WERI-Rb-1 (cell line): Measurements from ENCODE around the gene PCBD2.
"Not testable (repeated sequence)": the region's sequence is repeated elsewhere in the genome, so short reads cannot be mapped to it uniquely, and the experiment has no call there.

Source experiments
- DNase-seq: peaks from one replicate; pipeline ENCODE4 v3.0.0-alpha.2; 2020
- H3K27ac ChIP-seq: fragments of 250-450 bp; sonication (Bioruptor Pico); 2 replicates; pipeline ENCODE4 v1.5.1; 2020; ENCODE audit warnings: mild to moderate bottlenecking, moderate library complexity
- H3K27me3 ChIP-seq: fragments of 250-450 bp; sonication (Bioruptor Pico); 2 replicates; pipeline ENCODE4 v1.5.1; 2021; ENCODE audit warnings: mild to moderate bottlenecking, low read depth, moderate library complexity; ENCODE audit not compliant: insufficient read depth, severe bottlenecking
- H3K36me3 ChIP-seq: fragments of 250-450 bp; sonication (Bioruptor Pico); 2 replicates; pipeline ENCODE4 v1.5.1; 2020; ENCODE audit warnings: mild to moderate bottlenecking, moderate library complexity
- H3K4me3 ChIP-seq: 2 replicates; pipeline ENCODE4 v1.5.1; 2011; ENCODE audit warnings: low read depth, mild to moderate bottlenecking, control low read depth, low read length
- H3K9me3 ChIP-seq: fragments of 250-450 bp; sonication (Bioruptor Pico); 2 replicates; pipeline ENCODE4 v1.5.1; 2021; ENCODE audit warnings: mild to moderate bottlenecking, moderate library complexity; ENCODE audit not compliant: severe bottlenecking
- TF ChIP-seq, protein P1 (sequence below): IDR thresholded peaks from 2 replicates; pipeline ENCODE4 v1.5.1; 2011; ENCODE audit warnings: low read depth, mild to moderate bottlenecking, control low read depth, inconsistent platforms, low read length

The PCBD2 gene

DNA sequence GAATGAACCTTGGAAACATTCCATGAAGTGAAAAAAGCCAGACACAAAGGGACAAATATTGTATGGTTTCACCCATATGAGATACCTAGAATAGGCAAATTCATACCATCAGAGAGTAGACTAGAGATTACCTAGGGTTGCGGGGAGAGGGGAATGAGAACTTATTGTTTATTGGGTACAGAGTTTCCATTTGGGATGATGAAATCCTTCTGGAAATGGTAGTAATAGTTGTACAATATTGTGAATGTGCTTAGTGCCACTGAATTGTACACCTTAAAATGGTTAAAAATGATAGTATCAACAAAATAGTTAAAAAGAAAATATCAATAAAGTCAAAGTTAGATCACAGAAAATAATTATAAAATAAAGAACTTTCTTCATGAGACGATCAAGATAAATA lies 88.2 kb downstream of the PCBD2 start:
- H3K9me3 ChIP-seq, result no peaks in the 10 kb centered on the region
- no peak for DNase-seq
- no peaks in the 10 kb centered on the region for H3K36me3 ChIP-seq
- TF ChIP-seq, protein P1, sequence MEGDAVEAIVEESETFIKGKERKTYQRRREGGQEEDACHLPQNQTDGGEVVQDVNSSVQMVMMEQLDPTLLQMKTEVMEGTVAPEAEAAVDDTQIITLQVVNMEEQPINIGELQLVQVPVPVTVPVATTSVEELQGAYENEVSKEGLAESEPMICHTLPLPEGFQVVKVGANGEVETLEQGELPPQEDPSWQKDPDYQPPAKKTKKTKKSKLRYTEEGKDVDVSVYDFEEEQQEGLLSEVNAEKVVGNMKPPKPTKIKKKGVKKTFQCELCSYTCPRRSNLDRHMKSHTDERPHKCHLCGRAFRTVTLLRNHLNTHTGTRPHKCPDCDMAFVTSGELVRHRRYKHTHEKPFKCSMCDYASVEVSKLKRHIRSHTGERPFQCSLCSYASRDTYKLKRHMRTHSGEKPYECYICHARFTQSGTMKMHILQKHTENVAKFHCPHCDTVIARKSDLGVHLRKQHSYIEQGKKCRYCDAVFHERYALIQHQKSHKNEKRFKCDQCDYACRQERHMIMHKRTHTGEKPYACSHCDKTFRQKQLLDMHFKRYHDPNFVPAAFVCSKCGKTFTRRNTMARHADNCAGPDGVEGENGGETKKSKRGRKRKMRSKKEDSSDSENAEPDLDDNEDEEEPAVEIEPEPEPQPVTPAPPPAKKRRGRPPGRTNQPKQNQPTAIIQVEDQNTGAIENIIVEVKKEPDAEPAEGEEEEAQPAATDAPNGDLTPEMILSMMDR, result no peak
- no peak overlapping the region for H3K4me3 ChIP-seq
- H3K27me3 ChIP-seq, result no peaks in the 10 kb centered on the region
- H3K27ac ChIP-seq, result no peak overlapping the region

DNA sequence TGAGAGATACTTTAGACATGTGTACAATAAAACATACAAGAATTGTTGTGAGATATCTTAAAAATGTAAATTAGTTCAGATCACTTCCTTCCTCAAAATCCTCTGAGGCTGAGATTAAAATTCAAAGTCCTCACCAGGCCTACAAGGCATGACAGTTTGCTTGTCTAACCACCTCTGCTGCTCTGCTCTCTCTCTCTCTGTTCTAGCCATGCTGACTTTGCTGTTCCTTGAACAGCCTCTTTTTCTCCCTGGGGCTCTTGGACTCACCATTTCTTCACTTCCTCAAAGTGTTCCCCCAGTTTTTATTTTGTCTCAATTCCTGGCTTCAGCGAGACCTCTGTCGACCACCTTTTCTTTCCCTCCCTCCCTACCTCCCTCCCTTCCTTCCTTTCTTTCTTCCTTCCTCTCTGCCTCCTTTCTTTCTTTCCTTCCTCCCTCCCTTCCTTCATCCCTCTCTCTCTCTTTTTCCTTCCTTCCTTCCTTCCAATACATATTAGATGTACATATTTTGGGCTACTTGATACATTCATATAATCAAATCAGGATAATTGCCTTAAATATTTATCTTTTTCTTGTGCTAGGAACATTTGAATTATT lies 89.7 kb downstream of the PCBD2 start:
- no peaks in the 10 kb centered on the region for H3K36me3 ChIP-seq
- TF ChIP-seq, protein P1, result no peak
- no peak overlapping the region for H3K4me3 ChIP-seq
- no peaks in the 10 kb centered on the region for H3K27me3 ChIP-seq
- no peak for DNase-seq
- no peak overlapping the region for H3K27ac ChIP-seq
- H3K9me3 ChIP-seq, result peaks cover 4% of the 10 kb centered on the region

DNA sequence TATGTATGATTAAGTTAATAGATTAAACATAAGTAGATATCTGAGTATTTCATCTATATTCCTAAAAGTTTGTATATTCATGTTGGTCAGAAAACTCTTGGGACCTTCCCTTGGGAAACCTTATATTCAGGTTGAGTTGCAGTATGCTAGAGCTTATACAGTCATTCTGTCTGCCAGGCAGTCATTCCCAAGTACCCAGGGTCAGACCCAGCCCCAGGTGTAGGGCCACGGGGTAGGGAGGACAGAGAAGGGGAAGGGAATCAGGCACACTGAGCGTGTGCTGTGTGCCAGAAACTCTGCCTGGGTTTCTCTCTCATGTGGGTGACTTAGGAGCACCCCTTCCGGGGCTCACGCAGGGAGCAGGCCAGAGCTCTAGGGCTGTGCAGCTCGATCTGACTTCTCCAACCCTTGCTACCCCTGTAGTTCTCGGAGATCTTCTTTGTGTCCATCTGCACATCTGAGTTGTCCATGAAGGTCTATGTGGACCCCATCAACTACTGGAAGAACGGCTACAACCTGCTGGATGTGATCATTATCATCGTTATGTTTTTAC lies 91.0 kb downstream of the PCBD2 start:
- Histone ChIP-seq H3K9me3 (peaks cover 4% of the 10 kb centered on the region), H3K4me3 (no peak overlapping the region), H3K27me3 (no peaks in the 10 kb centered on the region), H3K27ac (no peak overlapping the region), H3K36me3 (no peaks in the 10 kb centered on the region)
- DNase-seq, result no peak
- TF ChIP-seq, protein P1, result no peak

DNA sequence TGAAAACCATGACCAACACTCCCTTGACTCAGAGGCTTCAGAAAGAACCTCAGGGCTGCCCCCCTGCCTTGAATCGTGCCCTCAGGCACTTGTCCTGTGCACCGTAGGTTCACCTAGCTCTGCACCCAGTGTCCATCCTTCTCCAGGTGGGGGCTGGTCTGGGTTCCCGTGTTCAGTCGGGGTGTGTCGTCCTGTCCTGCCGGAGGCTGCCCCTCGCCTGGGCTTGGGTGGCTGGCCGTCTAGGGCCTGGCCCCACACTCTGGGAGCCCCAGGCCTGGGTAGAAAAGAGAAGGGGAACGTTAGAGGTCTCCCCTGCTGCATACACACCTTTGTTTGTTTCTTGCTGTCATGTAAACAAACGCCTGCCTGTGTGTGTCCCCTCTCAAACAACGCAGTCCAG lies 92.1 kb downstream of the PCBD2 start:
- H3K36me3 ChIP-seq, result no peaks in the 10 kb centered on the region
- H3K27me3 ChIP-seq, result no peaks in the 10 kb centered on the region
- H3K27ac ChIP-seq, result no peak overlapping the region
- H3K9me3 ChIP-seq, result peaks cover 4% of the 10 kb centered on the region
- no peak overlapping the region for H3K4me3 ChIP-seq
- TF ChIP-seq, protein P1, result no peak
- DNase-seq, result no peak

DNA sequence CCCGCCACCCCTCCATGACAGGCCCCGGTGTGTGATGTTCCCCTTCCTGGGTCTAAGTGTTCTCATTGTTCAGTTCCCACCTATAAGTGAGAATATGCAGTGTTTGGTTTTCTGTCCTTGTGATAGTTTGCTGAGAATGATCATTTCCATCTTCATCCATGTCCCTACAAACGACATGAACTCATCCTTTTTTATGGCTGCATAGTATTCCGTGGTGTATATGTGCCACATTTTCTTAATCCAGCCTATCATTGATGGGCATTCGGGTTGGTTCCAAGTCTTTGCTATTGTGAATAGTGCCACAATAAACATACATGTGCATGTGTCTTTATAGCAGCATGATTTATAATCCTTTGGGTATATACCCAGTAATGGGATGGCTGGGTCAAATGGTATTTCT lies 93.1 kb downstream of the PCBD2 start:
- DNase-seq, H3K36me3 ChIP-seq, H3K27me3 ChIP-seq, H3K4me3 ChIP-seq, H3K27ac ChIP-seq, H3K9me3 ChIP-seq: not testable (repeated sequence)

DNA sequence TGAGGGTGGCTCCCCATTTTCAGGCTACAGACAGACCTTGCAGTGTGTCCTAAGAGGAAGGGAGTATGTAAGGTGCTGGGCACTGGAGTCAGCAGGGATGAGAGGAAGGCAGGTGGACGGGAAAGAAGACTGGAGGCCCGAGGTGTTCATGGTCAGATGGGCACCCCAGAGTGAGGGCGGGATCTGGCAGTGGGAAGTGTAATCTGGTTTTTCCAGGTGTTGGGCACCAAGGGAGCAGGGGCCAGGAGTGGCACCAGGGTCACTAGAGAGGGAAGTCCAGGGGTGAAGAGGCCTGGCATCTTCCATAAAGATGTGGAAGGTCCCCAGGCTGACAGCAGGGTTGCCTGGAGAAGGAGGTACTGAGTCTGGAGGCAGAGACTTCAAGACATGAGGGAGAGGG lies 99.4 kb downstream of the PCBD2 start:
- Histone ChIP-seq H3K27me3 (no peaks in the 10 kb centered on the region), H3K27ac (no peak overlapping the region), H3K4me3 (no peak overlapping the region), H3K36me3 (peaks cover 3% of the 10 kb centered on the region; the same call in 1 of the 2 replicates), H3K9me3 (peaks cover 5% of the 10 kb centered on the region)
- TF ChIP-seq, protein P1, result no peak
- DNase-seq, result no peak
